GM23338 (cell line): ENCODE measurements around the gene KCNMA1. TPM values are rescaled to one million over a fixed set of nuclear protein-coding genes. Genes with fewer than 3 reads are reported as not detected.

ENCODE experiments used
- ATAC-seq: fragments of 200-7000 bp; cut with Tn5 transposase; 3 replicates; pipeline ENCODE4 v1.9.1; 2020
- DNase-seq: peaks from one replicate; pipeline ENCODE4 v3.0.0-alpha.2; 2015; ENCODE audit warnings: low spot score
- H2AFZ ChIP-seq: fragments of 200-600 bp; sonication (generic); 2 replicates; pipeline ENCODE4 v1.8.0; 2016; ENCODE audit warnings: antibody characterized with exemption, mild to moderate bottlenecking, moderate library complexity
- H3F3A ChIP-seq: fragments of 200-600 bp; sonication (generic); replicated peaks from 2 replicates; pipeline ENCODE4 v1.8.0; 2017; ENCODE audit warnings: antibody characterized with exemption, mixed run types, low read depth
- H3K27ac ChIP-seq: fragments of 200-600 bp; sonication (generic); 2 replicates; pipeline ENCODE4 v1.6.1; 2016; ENCODE audit warnings: low read depth
- H3K27me3 ChIP-seq: fragments of 200-600 bp; sonication (generic); 2 replicates; pipeline ENCODE4 v1.8.0; 2016; ENCODE audit warnings: mild to moderate bottlenecking, mixed run types, moderate library complexity; ENCODE audit not compliant: insufficient read depth
- H3K36me3 ChIP-seq: fragments of 200-600 bp; sonication (generic); 2 replicates; pipeline ENCODE4 v1.8.0; 2016; ENCODE audit warnings: mild to moderate bottlenecking; ENCODE audit not compliant: insufficient read depth
- H3K4me1 ChIP-seq: fragments of 200-600 bp; sonication (generic); 2 replicates; pipeline ENCODE4 v1.8.0; 2016; ENCODE audit warnings: mild to moderate bottlenecking, moderate library complexity; ENCODE audit not compliant: insufficient read depth
- H3K4me2 ChIP-seq: fragments of 200-600 bp; sonication (generic); 2 replicates; pipeline ENCODE4 v1.7.1; 2017; ENCODE audit warnings: mixed run types
- H3K4me3 ChIP-seq: fragments of 200-600 bp; sonication (generic); 2 replicates; pipeline ENCODE4 v1.6.1; 2016; ENCODE audit warnings: mixed run types
- H3K79me2 ChIP-seq: fragments of 200-600 bp; sonication (generic); replicated peaks from 2 replicates; pipeline ENCODE4 v1.8.0; 2017; ENCODE audit warnings: mild to moderate bottlenecking; ENCODE audit not compliant: insufficient read depth
- H3K9me2 ChIP-seq: fragments of 200-600 bp; sonication (generic); 2 replicates; pipeline ENCODE4 v1.8.0; 2017; ENCODE audit not compliant: insufficient read depth
- H4K20me1 ChIP-seq: fragments of 200-600 bp; sonication (generic); replicated peaks from 2 replicates; pipeline ENCODE4 v1.8.0; 2017; ENCODE audit warnings: mild to moderate bottlenecking; ENCODE audit not compliant: insufficient read depth
- H3K27ac Mint-ChIP-seq: 2 replicates; pipeline ENCODE4 v1.8.0; 2020; ENCODE audit warnings: inconsistent platforms, mild to moderate bottlenecking, moderate library complexity, mixed read lengths
- H3K27me3 Mint-ChIP-seq: 3 replicates; pipeline ENCODE4 v1.8.0; 2022; ENCODE audit warnings: low read depth, mild to moderate bottlenecking, moderate library complexity, mixed read lengths, inconsistent platforms; ENCODE audit not compliant: insufficient read depth, poor library complexity
- H3K36me3 Mint-ChIP-seq: 3 replicates; pipeline ENCODE4 v1.8.0; 2021; ENCODE audit warnings: low read depth, mild to moderate bottlenecking, inconsistent platforms, moderate library complexity, mixed read lengths
- H3K4me1 Mint-ChIP-seq: 3 replicates; pipeline ENCODE4 v1.8.0; 2020; ENCODE audit warnings: mild to moderate bottlenecking, inconsistent platforms, mixed read lengths
- H3K4me3 Mint-ChIP-seq: 3 replicates; pipeline ENCODE4 v1.8.0; 2021; ENCODE audit warnings: moderate library complexity, mild to moderate bottlenecking, inconsistent platforms, mixed read lengths
- H3K9me3 Mint-ChIP-seq: 3 replicates; pipeline ENCODE4 v1.8.0; 2020; ENCODE audit warnings: moderate library complexity, mild to moderate bottlenecking, inconsistent platforms, mixed read lengths
- CREB1 ChIP-seq: fragments of 250-450 bp; sonication (Bioruptor Pico); IDR thresholded peaks from 2 replicates; pipeline ENCODE4 v1.5.0; 2020; ENCODE audit warnings: low read depth, mild to moderate bottlenecking, moderate library complexity
- CTCF ChIP-seq, 2 experiments: fragments of 200-600 bp in 1 of 2; sonication (generic) in 1 of 2; conservative IDR thresholded peaks; 2 replicates each; pipeline versions ENCODE4 v1.5.1 to v1.6.1; 2016 to 2017; ENCODE audit warnings: antibody characterized with exemption in 2 of 2, low read depth in 2 of 2, mild to moderate bottlenecking in 2 of 2, moderate library complexity in 1 of 2
- ETS1 ChIP-seq: IDR thresholded peaks from 2 replicates; pipeline ENCODE4 v1.6.1; 2016; ENCODE audit warnings: antibody characterized with exemption
- EZH2 ChIP-seq: fragments of 200-600 bp; sonication (generic); IDR thresholded peaks from one replicate; pipeline ENCODE4 v1.8.0; 2017; ENCODE audit warnings: antibody characterized with exemption, mild to moderate bottlenecking, low read depth; ENCODE audit not compliant: unreplicated experiment
- EZH2phosphoT487 ChIP-seq: fragments of 200-600 bp; sonication (generic); IDR thresholded peaks from one replicate; pipeline ENCODE4 v1.8.1; 2018; ENCODE audit warnings: antibody characterized with exemption; ENCODE audit not compliant: unreplicated experiment
- NANOG ChIP-seq: IDR thresholded peaks from 2 replicates; pipeline ENCODE4 v1.6.1; 2016; ENCODE audit warnings: antibody characterized with exemption, borderline replicate concordance
- REST ChIP-seq: IDR thresholded peaks from one replicate; pipeline ENCODE4 v1.6.1; 2018; ENCODE audit warnings: antibody characterized with exemption; ENCODE audit not compliant: unreplicated experiment
- ZNF114 ChIP-seq: fragments of 250-450 bp; sonication (Bioruptor Pico); IDR thresholded peaks from 2 replicates; pipeline ENCODE4 v1.5.0; 2020; ENCODE audit warnings: mild to moderate bottlenecking, moderate library complexity
- ZNF331 ChIP-seq: fragments of 250-450 bp; sonication (Bioruptor Pico); IDR thresholded peaks from 2 replicates; pipeline ENCODE4 v1.5.0; 2020; ENCODE audit warnings: low read depth, mild to moderate bottlenecking, moderate library complexity
- polyA plus RNA-seq: library from polyadenylated mRNA; unstranded; fragments of >200 nt; fragmentation: Nextera tagmentation; extraction: Ambion mirVana; gene quantifications from 2 replicates; pipeline ENCODE4 v1.2.1, GENCODE V29; 2016
- total RNA-seq: library from RNA; depleted of rRNA; stranded (reverse); fragments of >200 nt; shearing (Covaris generic); gene quantifications from 2 replicates; pipeline ENCODE4 v1.2.3, GENCODE V29; 2014

Gene KCNMA1
- total and polyA plus RNA-seq, 2 experiments from 2014 or later, result 8.2 to 9.0 TPM

GRCh38 chr10:77560052-77560451 is 77.6 kb downstream of the KCNMA1 start:
- Histone ChIP-seq H3K4me2 (no peak overlapping the region), H4K20me1 (no peaks in the 10 kb centered on the region), H3K36me3 (no peaks in the 10 kb centered on the region), H3K27me3 (no peaks in the 10 kb centered on the region), H3K79me2 (no peaks in the 10 kb centered on the region), H3K4me3 (no peak overlapping the region), H3K4me1 (peaks cover 13% of the 10 kb centered on the region), H3K9me2 (no peaks in the 10 kb centered on the region), H2AFZ (no peak overlapping the region), H3F3A (no peaks in the 10 kb centered on the region), H3K27ac (no peak overlapping the region)
- Mint-ChIP-seq H3K27ac (no peak overlapping the region), H3K4me3 (no peak overlapping the region), H3K4me1 (peaks cover 19% of the 10 kb centered on the region), H3K36me3 (no peaks in the 10 kb centered on the region), H3K9me3 (no peaks in the 10 kb centered on the region), H3K27me3 (peaks cover under 1% of the 10 kb centered on the region)
- no peak for TF ChIP-seq EZH2
- no peak for TF ChIP-seq ZNF331 (CRISPR knock-in tag)
- no peak for TF ChIP-seq CTCF (conservative IDR thresholded peaks at IDR 0.05; ENCODE audit: low read depth in 2 of 2)
- TF ChIP-seq EZH2phosphoT487, result no peak
- no peak for TF ChIP-seq CREB1 (CRISPR knock-in tag)
- TF ChIP-seq REST, result no peak
- TF ChIP-seq NANOG, result no peak
- ATAC-seq (no peak), DNase-seq (no peak)

GRCh38 chr10:77556990-77557601 is 80.5 kb downstream of the KCNMA1 start:
- no peaks in the 10 kb centered on the region for H3K36me3 Mint-ChIP-seq
- TF ChIP-seq ETS1 (no peak), ZNF114 (CRISPR knock-in tag) (no peak), CTCF (conservative IDR thresholded peaks at IDR 0.05; ENCODE audit: low read depth in 2 of 2) (no peak), ZNF331 (CRISPR knock-in tag) (no peak)

More at GRCh38 chr10:77556990-77557601, 80.5 kb downstream of the KCNMA1 start:
- H3K9me3 Mint-ChIP-seq, result no peaks in the 10 kb centered on the region
- H3K27ac Mint-ChIP-seq, result no peak overlapping the region
- ATAC-seq (no peak), DNase-seq (no peak)
- Histone ChIP-seq H4K20me1 (no peaks in the 10 kb centered on the region), H3K36me3 (no peaks in the 10 kb centered on the region), H3K4me3 (no peak overlapping the region), H3K27ac (no peak overlapping the region), H3K4me1 (no peaks in the 10 kb centered on the region; the same call in 1 of the 2 replicates), H3K79me2 (no peaks in the 10 kb centered on the region), H3F3A (no peaks in the 10 kb centered on the region), H3K9me2 (no peaks in the 10 kb centered on the region), H3K4me2 (no peak overlapping the region), H2AFZ (no peak overlapping the region), H3K27me3 (no peaks in the 10 kb centered on the region)
- no peaks in the 10 kb centered on the region for H3K27me3 Mint-ChIP-seq
- peaks cover 3% of the 10 kb centered on the region; the same call in 1 of the 3 replicates for H3K4me1 Mint-ChIP-seq
- no peak overlapping the region for H3K4me3 Mint-ChIP-seq
